CD4-positive, alpha-beta memory T cell (primary cell): Measurements from ENCODE around the gene ZRANB3. TPM values are rescaled to one million over a fixed set of nuclear protein-coding genes. Genes with fewer than 3 reads are reported as not detected.

ENCODE experiments used
- CTCF ChIA-PET: fragments of 350-600 bp; sonication (Branson Sonifier 250); formaldehyde crosslinking; loops from one replicate; lab custom pipeline; 2021; ENCODE audit warnings: inconsistent platforms; ENCODE audit not compliant: partially characterized antibody; lab: Charles Lee
- POLR2A ChIA-PET: fragments of 350-600 bp; sonication (Branson Sonifier 250); formaldehyde crosslinking; loops from one replicate; lab custom pipeline; 2021; ENCODE audit not compliant: partially characterized antibody; lab: Charles Lee
- DNase-seq, 5 donors: peaks; one replicate each; pipeline versions ENCODE4 v3.0.0 to v3.0.0-alpha.2; 2020 to 2022; ENCODE audit warnings: mixed read lengths in 1 of 5
- H3K27ac ChIP-seq: one replicate; pipeline ENCODE4 v1.7.0; 2013; ENCODE audit warnings: low read depth, low read length
- H3K27me3 ChIP-seq: 2 replicates; pipeline ENCODE4 v1.7.0; 2013; ENCODE audit warnings: mild to moderate bottlenecking, low read length, moderate library complexity; ENCODE audit not compliant: insufficient read depth
- H3K36me3 ChIP-seq: 2 replicates; pipeline ENCODE4 v1.7.0; 2013; ENCODE audit warnings: mild to moderate bottlenecking, low read length, moderate library complexity; ENCODE audit not compliant: insufficient read depth
- H3K4me1 ChIP-seq: 2 replicates; pipeline ENCODE4 v1.7.0; 2013; ENCODE audit warnings: mild to moderate bottlenecking, low read length, moderate library complexity; ENCODE audit not compliant: insufficient read depth
- H3K4me3 ChIP-seq, 2 donors: one replicate each; pipeline ENCODE4 v1.7.0; 2013; ENCODE audit warnings: low read length in 2 of 2, mild to moderate bottlenecking in 1 of 2
- H3K9me3 ChIP-seq, 2 donors: one replicate each; pipeline ENCODE4 v1.7.0; 2013; ENCODE audit warnings: low read length in 2 of 2, control low read depth in 1 of 2; ENCODE audit not compliant: control insufficient read depth in 1 of 2
- H3K27ac Mint-ChIP-seq, 7 donors: one replicate each; pipeline ENCODE4 v1.8.0; 2020 to 2021; ENCODE audit warnings: mixed read lengths in 7 of 7, mild to moderate bottlenecking in 6 of 7, inconsistent platforms in 3 of 7, moderate library complexity in 3 of 7
- H3K27me3 Mint-ChIP-seq, 2 donors: one replicate each; pipeline ENCODE4 v1.8.0; 2020 to 2021; ENCODE audit warnings: mixed read lengths in 2 of 2
- H3K36me3 Mint-ChIP-seq, 2 donors: one replicate each; pipeline ENCODE4 v1.8.0; 2020 to 2021; ENCODE audit warnings: mixed read lengths in 2 of 2, inconsistent platforms in 1 of 2, mild to moderate bottlenecking in 1 of 2
- H3K4me1 Mint-ChIP-seq, 4 donors: one replicate each; pipeline ENCODE4 v1.8.0; 2020 to 2021; ENCODE audit warnings: mixed read lengths in 4 of 4, mild to moderate bottlenecking in 1 of 4
- H3K4me3 Mint-ChIP-seq, 8 donors: one replicate each; pipeline ENCODE4 v1.8.0; 2020 to 2021; ENCODE audit warnings: mixed read lengths in 8 of 8, mild to moderate bottlenecking in 7 of 8, moderate library complexity in 6 of 8, inconsistent platforms in 3 of 8
- H3K9me3 Mint-ChIP-seq, 8 donors: one replicate each; pipeline ENCODE4 v1.8.0; 2020 to 2021; ENCODE audit warnings: mixed read lengths in 8 of 8, mild to moderate bottlenecking in 5 of 8, inconsistent platforms in 3 of 8, moderate library complexity in 1 of 8
- intact Hi-C: fragments of 100-400 bp; cut with micrococcal nuclease; formaldehyde crosslinking; loops from one replicate; pipeline ENCODE4 v1.15.1; 2023
- polyA plus RNA-seq, 2 donors: library from polyadenylated mRNA; unstranded; fragments of 300-500 nt; fragmentation: Illumina TruSeq; gene quantifications; one replicate each; pipeline ENCODE4 v1.2.3, GENCODE V29; 2021
- total RNA-seq, 2 experiments: library from RNA; stranded (reverse); gene quantifications; one replicate each; pipeline ENCODE4 v1.2.3, GENCODE V29; 2021

Gene ZRANB3
- total and polyA plus RNA-seq, 4 experiments from 2014 or later, result 2.3 to 5.0 (median 3.4) TPM

DNA sequence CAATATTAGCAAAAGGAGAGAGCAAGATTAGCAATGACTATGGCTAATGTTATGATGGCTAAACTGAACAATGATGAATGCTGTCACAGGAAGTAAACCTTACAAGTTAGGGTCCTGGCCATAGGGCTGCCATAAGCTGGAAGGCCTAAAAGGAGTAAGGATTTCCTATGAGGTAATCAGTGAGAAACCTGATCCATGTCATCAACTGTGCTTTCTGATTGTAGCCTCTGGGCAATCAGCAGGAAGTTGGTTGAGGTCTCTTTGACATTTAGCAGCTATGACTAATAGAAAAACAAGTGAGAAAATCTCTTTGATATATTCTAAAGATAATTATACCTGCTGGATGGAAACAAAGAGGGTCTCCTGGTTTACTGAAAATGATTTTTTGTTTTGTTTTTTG is 285.9 kb downstream of the ZRANB3 start:
- H3K27ac Mint-ChIP-seq, result no peak overlapping the region
- Histone ChIP-seq H3K27ac (no peak overlapping the region), H3K36me3 (no peaks in the 10 kb centered on the region), H3K9me3 (no peaks in the 10 kb centered on the region), H3K4me1 (no peaks in the 10 kb centered on the region), H3K27me3 (no peaks in the 10 kb centered on the region), H3K4me3 (no peak overlapping the region)
- peaks cover 0 to 9% (median 7%) of the 10 kb centered on the region in 8 donors for H3K9me3 Mint-ChIP-seq
- no peaks in the 10 kb centered on the region for H3K27me3 Mint-ChIP-seq
- H3K4me3 Mint-ChIP-seq, result no peak overlapping the region
- peaks cover 4 to 8% of the 10 kb centered on the region in 2 donors for H3K36me3 Mint-ChIP-seq
- CTCF ChIA-PET, result no interaction called here
- H3K4me1 Mint-ChIP-seq, result peaks cover 0 to 4% (median under 1%) of the 10 kb centered on the region in 4 donors
- DNase-seq, result no peak
- intact Hi-C loops, result no loop called here
- POLR2A ChIA-PET, result no interaction called here

DNA sequence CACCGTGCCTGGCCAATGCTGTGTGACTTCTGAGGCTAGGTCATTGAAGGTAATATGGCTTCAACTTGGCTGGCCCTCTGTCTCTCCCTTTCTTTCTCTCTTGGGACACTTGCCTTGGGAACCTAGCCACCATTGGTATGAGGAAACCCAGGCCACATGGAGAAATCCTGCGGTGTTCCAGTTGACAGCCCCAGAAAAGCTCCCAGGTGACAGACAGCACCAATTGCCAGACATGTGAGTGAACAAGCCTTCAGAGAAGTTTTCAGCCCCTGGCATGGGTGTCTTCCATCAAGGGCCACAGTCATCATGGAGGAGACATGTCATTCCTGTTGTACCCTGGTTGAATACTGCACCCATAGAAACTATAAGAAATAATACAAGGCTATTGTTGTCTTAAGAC is 292.4 kb downstream of the ZRANB3 start:
- H3K9me3 ChIP-seq, result no peaks in the 10 kb centered on the region
- CTCF ChIA-PET, result no interaction called here
- H3K36me3 ChIP-seq, result no peaks in the 10 kb centered on the region
- no peaks in the 10 kb centered on the region for H3K4me1 Mint-ChIP-seq
- no peak overlapping the region for H3K4me3 ChIP-seq
- H3K4me1 ChIP-seq, result no peaks in the 10 kb centered on the region
- DNase-seq, result no peak
- H3K9me3 Mint-ChIP-seq, result peaks cover 0 to 15% (median 8%) of the 10 kb centered on the region in 8 donors
- no peaks in the 10 kb centered on the region for H3K27me3 ChIP-seq
- no peaks in the 10 kb centered on the region for H3K27me3 Mint-ChIP-seq
- no peak overlapping the region for H3K4me3 Mint-ChIP-seq
- H3K36me3 Mint-ChIP-seq, result peaks cover 5 to 10% of the 10 kb centered on the region in 2 donors
- POLR2A ChIA-PET, result no interaction called here
- no peak overlapping the region for H3K27ac ChIP-seq
- intact Hi-C loops, result no loop called here
- H3K27ac Mint-ChIP-seq, result no peak overlapping the region

DNA sequence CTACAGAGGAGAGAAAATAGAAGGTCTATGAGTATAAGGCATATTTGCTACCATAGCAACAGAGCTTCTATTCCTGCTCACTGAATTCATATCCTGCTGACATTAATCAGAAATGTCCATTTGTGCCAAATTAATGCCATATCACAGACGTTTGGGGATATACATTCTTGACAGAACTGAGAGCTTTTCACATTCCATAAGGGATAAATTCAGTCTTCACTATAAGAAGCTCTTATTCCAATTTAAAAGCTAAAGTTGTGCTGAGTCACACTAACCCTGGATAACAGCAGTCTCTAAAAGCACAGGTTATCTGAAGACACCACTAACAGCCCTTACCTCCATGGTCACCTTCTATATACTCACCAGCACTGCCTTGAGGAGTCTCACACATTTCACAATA is 300.9 kb downstream of the ZRANB3 start:
- Histone ChIP-seq H3K4me3 (no peak overlapping the region), H3K27ac (no peak overlapping the region), H3K36me3 (no peaks in the 10 kb centered on the region), H3K27me3 (no peaks in the 10 kb centered on the region), H3K9me3 (no peaks in the 10 kb centered on the region), H3K4me1 (no peaks in the 10 kb centered on the region)
- H3K27me3 Mint-ChIP-seq, result no peaks in the 10 kb centered on the region
- intact Hi-C loops, result no loop called here
- no peak for DNase-seq
- peaks cover 0 to 24% (median 12%) of the 10 kb centered on the region in 8 donors for H3K9me3 Mint-ChIP-seq
- H3K27ac Mint-ChIP-seq, result no peak overlapping the region
- H3K36me3 Mint-ChIP-seq, result peaks cover 9 to 25% of the 10 kb centered on the region in 2 donors
- POLR2A ChIA-PET, result no interaction called here
- no peaks in the 10 kb centered on the region for H3K4me1 Mint-ChIP-seq
- no peak overlapping the region for H3K4me3 Mint-ChIP-seq
- CTCF ChIA-PET, result interaction anchor here (1.7 kb wide), 1 partner anchor 17 kb away, joined by 4 read pairs; no protein-coding TSS in a partner anchor

DNA sequence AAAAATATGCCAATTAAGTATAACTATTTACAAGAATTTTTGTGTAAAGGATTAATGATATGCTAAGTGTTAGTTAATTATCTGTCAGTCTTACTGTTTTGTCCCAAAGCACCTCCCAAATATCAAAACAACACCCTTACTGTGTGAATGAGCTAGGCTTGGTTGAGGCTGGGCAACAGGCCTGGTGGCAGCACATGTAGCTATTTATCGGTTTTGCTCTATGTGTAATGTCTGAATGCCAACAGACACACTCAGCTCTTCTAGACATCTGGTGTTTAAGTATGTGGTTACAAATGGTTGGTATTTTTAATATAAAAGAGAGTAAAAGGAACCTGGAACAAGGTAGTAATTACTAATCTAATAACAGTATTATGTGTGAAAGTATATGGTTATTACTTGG is 303.6 kb downstream of the ZRANB3 start:
- no peaks in the 10 kb centered on the region for H3K36me3 ChIP-seq
- CTCF ChIA-PET, result no interaction called here
- POLR2A ChIA-PET, result no interaction called here
- Mint-ChIP-seq H3K4me3 (no peak overlapping the region), H3K36me3 (peaks cover 9 to 25% of the 10 kb centered on the region in 2 donors), H3K9me3 (peaks cover 0 to 3% (median 2%) of the 10 kb centered on the region in 8 donors), H3K27me3 (no peaks in the 10 kb centered on the region), H3K4me1 (no peaks in the 10 kb centered on the region), H3K27ac (no peak overlapping the region)
- H3K4me1 ChIP-seq, result no peaks in the 10 kb centered on the region
- no peaks in the 10 kb centered on the region for H3K27me3 ChIP-seq
- intact Hi-C loops, result no loop called here
- no peaks in the 10 kb centered on the region for H3K9me3 ChIP-seq
- H3K27ac ChIP-seq, result no peak overlapping the region
- no peak overlapping the region for H3K4me3 ChIP-seq
- no peak for DNase-seq

DNA sequence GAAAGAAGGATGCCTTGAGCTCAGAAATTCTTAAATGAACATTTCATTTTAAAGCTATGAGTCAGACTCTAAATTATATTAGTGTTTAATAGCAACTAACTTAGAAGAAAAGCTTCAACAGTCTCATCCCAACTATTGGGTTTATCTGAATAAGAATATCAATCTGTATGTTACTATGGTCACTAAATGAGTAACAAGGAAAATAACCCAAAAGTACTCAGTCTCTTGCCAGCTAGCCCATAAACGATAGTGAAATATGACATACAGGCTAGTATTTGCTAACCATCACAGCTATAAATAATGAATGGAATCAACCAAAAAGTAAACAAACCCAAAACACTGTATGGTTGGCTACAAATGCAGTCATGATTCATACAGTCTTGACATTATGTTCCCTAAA is 304.1 kb downstream of the ZRANB3 start:
- H3K36me3 Mint-ChIP-seq, result peaks cover 9 to 25% of the 10 kb centered on the region in 2 donors
- H3K27ac Mint-ChIP-seq, result no peak overlapping the region
- no peaks in the 10 kb centered on the region for H3K4me1 Mint-ChIP-seq
- intact Hi-C loops, result no loop called here
- no peak overlapping the region for H3K4me3 ChIP-seq
- no peaks in the 10 kb centered on the region for H3K4me1 ChIP-seq
- no peak for DNase-seq
- ChIA-PET CTCF (no interaction called here), POLR2A (no interaction called here)
- no peak overlapping the region for H3K4me3 Mint-ChIP-seq
- no peaks in the 10 kb centered on the region for H3K9me3 ChIP-seq
- no peaks in the 10 kb centered on the region for H3K27me3 ChIP-seq
- no peaks in the 10 kb centered on the region for H3K27me3 Mint-ChIP-seq
- H3K36me3 ChIP-seq, result no peaks in the 10 kb centered on the region
- H3K9me3 Mint-ChIP-seq, result peaks cover 0 to 3% (median 2%) of the 10 kb centered on the region in 8 donors
- H3K27ac ChIP-seq, result no peak overlapping the region

DNA sequence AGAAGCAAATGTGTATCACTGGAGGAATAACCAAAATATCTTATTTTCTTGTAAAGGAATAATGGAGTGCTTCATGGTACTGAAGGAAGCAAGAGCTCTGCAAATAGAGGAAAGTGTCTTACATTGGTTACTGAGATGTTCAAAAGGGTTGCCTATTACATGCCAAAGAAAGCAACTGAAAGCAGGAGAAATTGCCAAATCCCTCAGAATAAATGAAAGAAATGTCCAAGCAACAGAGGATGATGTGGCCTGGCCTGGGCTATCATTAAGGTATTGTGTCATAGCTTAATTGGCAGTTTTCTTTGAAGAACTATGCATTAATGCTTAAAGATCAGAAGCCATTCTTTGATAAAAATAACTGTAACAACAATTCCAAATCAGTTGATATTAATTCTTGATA is 305.2 kb downstream of the ZRANB3 start:
- no peaks in the 10 kb centered on the region for H3K27me3 ChIP-seq
- no peak overlapping the region for H3K27ac ChIP-seq
- no peaks in the 10 kb centered on the region for H3K9me3 ChIP-seq
- no peaks in the 10 kb centered on the region for H3K4me1 ChIP-seq
- Mint-ChIP-seq H3K9me3 (peaks cover 0 to 3% (median 0%) of the 10 kb centered on the region in 8 donors), H3K4me1 (no peaks in the 10 kb centered on the region), H3K36me3 (peaks cover 9 to 28% of the 10 kb centered on the region in 2 donors), H3K4me3 (no peak overlapping the region), H3K27ac (no peak overlapping the region), H3K27me3 (no peaks in the 10 kb centered on the region)
- DNase-seq, result no peak
- ChIA-PET POLR2A (no interaction called here), CTCF (no interaction called here)
- intact Hi-C loops, result no loop called here
- H3K4me3 ChIP-seq, result no peak overlapping the region
- no peaks in the 10 kb centered on the region for H3K36me3 ChIP-seq

DNA sequence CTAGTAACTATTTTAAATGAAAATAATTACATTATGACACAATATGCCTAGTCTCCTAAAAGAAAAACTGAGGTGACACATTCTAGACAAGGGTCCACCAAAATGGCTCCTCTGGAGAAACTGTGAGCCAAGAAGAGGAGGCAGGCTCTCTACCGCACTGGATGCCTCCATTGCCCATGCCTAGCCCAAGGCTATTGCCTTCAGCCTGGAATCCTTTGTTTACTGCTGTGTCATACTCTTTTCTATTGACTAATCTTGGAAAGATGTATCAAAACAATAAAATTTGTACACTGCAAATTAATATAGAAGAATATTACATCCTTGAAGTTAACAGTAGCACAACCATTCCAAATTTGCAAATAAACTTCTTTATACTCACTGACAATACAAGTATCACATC is 311.8 kb downstream of the ZRANB3 start:
- H3K9me3 Mint-ChIP-seq, result no peaks in the 10 kb centered on the region
- H3K27ac Mint-ChIP-seq, result no peak overlapping the region
- Histone ChIP-seq H3K27ac (no peak overlapping the region), H3K4me1 (no peaks in the 10 kb centered on the region), H3K27me3 (no peaks in the 10 kb centered on the region), H3K36me3 (no peaks in the 10 kb centered on the region), H3K9me3 (no peaks in the 10 kb centered on the region), H3K4me3 (no peak overlapping the region)
- ChIA-PET CTCF (no interaction called here), POLR2A (no interaction called here)
- no peak for DNase-seq
- intact Hi-C loops, result no loop called here
- H3K27me3 Mint-ChIP-seq, result no peaks in the 10 kb centered on the region
- no peaks in the 10 kb centered on the region for H3K4me1 Mint-ChIP-seq
- peaks cover 0 to 14% of the 10 kb centered on the region in 2 donors for H3K36me3 Mint-ChIP-seq
- H3K4me3 Mint-ChIP-seq, result no peak overlapping the region

DNA sequence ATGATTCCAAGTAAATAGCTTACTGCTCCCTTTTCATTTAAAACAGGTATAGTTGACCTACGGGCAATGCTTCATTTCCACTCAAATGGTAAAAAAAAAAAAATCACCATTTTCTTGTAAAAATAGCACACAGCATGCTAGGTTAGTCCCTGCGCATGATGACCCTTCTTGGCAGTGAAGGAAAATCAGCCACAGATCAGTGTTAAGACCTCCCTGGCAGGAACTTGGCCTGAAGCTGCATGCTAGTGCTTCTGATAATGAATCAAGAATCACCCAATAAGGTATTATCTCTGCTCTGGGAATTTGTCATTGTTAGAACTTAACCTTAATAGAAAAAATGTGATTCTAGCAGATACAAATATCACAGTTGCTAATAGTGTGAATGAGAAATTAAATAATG is 312.6 kb downstream of the ZRANB3 start:
- Histone ChIP-seq H3K4me1 (no peaks in the 10 kb centered on the region), H3K9me3 (no peaks in the 10 kb centered on the region), H3K4me3 (no peak overlapping the region), H3K27me3 (no peaks in the 10 kb centered on the region), H3K27ac (no peak overlapping the region), H3K36me3 (no peaks in the 10 kb centered on the region)
- no peak for DNase-seq
- Mint-ChIP-seq H3K36me3 (peaks cover 0 to 14% of the 10 kb centered on the region in 2 donors), H3K4me3 (no peak overlapping the region), H3K4me1 (no peaks in the 10 kb centered on the region), H3K9me3 (no peaks in the 10 kb centered on the region), H3K27ac (no peak overlapping the region), H3K27me3 (no peaks in the 10 kb centered on the region)
- ChIA-PET POLR2A (no interaction called here), CTCF (no interaction called here)
- intact Hi-C loops, result no loop called here
